Measurements from ENCODE around the gene PTPN4.

DNA sequence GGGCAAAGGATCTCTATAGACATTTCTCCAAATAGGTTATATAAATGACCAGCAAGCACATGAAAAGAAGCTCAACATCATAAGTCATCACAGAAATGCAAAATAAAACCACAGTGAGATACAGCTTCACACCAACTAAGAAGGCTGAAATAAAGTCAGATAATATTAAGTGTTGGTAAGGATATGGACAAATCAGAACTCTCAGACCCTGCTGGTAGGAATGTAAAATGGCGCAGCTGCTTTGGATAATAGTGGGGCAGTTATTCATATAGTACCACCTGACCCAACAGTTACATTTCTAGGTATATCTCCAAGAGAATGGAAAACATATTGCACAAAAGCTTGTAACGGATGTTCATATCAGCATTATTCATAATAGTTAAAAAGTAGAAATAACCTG is 267.2 kb downstream of the PTPN4 start:
- TF ChIP-seq GATA2 (IDR thresholded peaks at IDR 0.05; ENCODE audit: insufficient read depth, insufficient read length, low read depth, low read length) = no peak
- TF ChIP-seq CTCF (IDR thresholded peaks at IDR 0.05; ENCODE audit: extremely low read depth in 1 of 2, insufficient read depth in 1 of 2, low read depth in 1 of 2, low read length in 2 of 2) = no peak
- no peak for TF ChIP-seq POLR2AphosphoS5 (IDR thresholded peaks at IDR 0.05; ENCODE audit: insufficient read depth, low read depth, low read length)
- TF ChIP-seq EZH2 (IDR thresholded peaks at IDR 0.05; ENCODE audit: borderline replicate concordance, low read depth, low read length, severe bottlenecking) = no peak
- TF ChIP-seq MYC (IDR thresholded peaks at IDR 0.05; ENCODE audit: low read depth, low read length) = no peak
- no peak for TF ChIP-seq POLR2A (IDR thresholded peaks at IDR 0.05; ENCODE audit: low read depth, low read length)
